Epidermal melanocyte (primary cell): Measurements from ENCODE around the gene PTPRG.

Source experiments
- DNase-seq: peaks from one replicate; pipeline ENCODE4 v3.0.0; 2011; ENCODE audit warnings: low spot score; ENCODE audit not compliant: insufficient read length

The PTPRG gene

DNA sequence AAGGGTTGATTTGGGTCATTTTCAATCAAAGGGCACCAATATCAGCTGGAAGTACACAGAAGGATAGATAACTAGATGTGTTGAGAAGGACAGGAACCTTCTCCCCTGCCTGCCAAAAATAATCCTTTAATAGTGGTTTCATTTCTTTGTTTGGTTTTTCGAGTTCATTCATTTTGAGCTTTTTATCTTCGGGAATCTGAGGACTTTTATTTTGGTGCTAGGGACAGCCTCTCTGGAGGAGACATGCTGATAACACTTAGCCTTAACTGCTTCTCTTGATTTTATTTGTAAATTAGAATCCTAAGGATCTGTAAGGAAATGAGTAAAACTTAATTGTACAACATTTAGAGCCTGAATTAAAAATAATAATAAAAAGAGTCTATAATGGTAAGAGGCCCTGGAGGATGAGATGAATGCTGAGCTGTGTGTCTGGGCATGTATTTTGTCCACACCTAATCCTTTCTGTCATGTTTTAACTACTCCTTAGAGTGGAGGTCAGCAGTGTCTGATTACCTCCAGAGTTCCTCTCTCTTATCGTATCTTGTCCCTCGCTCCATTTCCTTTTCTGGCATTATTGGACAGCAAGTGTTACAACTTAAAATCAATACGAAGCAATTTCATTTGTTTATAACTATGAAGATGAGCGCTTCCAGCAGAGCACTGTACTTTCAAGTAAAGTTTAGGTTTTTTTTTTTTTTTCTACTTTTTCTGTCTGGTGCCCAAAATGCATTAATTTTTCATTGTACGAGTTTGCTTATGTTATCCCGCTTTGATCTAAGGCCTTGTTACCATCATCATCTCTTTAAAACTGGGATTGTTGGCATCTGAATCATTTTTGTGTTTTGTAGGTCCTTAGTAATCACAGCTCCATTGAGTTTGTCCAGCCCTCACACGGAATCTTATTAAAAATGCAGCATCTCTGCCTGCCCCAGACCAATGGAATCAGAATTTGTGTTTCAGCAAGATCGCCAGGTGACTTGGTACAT, 22.8 kb downstream of the PTPRG start:
- DNase-seq: no peak

DNA sequence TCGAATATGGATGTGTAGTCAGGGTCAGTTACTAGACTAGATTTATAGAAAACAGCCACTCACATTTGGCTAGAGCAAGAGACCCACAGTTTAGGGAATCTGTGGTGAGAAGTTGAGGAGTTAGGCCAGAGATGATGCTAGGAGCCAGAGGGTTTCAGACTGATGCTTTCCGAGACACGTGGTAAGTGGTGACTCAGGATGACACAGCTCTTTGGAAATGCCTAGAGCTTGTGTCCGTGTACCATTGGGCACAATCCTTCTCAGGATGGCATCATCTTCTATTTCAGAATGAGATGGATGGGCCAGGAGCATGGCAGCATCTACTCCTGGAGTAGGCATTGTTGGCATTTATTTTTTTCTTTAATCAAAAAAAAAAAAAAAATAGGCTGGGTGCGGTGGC, 28.5 kb downstream of the PTPRG start:
- no peak for DNase-seq

DNA sequence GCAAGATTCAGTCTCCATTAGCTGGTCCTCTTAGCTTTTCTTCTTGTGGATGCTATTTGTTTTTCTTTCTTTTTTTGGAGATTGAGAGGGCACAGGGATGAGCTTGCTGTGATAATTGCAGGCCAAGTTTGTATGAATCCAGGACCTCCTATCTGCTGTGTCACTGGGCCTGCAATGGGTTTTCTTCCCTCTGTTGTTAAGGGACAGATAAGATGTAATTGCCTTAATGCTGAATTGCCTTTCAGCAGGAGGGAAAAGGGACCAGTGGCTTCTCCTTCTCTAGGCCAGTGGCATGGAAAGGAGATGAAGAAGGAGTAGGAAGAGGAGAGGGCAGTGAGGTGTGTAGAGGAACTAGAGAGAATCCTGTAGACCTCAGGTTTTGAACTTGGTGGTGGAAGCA, 29.9 kb downstream of the PTPRG start:
- no peak for DNase-seq

DNA sequence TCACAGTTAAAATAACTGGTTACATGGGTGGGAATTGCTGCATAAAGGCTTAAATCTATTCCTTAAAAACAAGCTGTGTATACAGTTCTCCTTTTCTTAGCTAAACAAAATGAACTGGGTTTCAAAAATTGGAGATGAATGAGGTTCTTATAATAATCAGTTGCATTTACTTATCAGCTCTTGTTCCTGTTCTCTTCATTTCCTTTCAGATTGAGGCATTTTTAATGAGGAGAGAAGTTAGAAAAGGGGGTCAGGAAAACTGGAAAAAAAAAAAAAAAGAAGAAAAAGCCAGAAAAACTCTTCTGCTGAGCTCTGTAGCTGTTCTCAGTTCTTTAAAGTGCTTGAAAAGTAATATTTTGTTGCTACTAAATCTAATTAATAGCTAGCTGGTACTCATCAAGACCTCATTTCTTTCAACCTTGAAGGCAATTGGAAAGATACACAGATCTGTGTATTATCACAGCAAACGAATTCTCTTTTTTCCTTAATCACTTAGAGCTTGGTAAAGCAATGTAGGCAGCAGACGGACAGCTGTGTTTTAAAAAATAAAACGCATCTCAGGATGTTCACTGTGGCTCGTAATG, 32.2 kb downstream of the PTPRG start:
- DNase-seq: no peak

DNA sequence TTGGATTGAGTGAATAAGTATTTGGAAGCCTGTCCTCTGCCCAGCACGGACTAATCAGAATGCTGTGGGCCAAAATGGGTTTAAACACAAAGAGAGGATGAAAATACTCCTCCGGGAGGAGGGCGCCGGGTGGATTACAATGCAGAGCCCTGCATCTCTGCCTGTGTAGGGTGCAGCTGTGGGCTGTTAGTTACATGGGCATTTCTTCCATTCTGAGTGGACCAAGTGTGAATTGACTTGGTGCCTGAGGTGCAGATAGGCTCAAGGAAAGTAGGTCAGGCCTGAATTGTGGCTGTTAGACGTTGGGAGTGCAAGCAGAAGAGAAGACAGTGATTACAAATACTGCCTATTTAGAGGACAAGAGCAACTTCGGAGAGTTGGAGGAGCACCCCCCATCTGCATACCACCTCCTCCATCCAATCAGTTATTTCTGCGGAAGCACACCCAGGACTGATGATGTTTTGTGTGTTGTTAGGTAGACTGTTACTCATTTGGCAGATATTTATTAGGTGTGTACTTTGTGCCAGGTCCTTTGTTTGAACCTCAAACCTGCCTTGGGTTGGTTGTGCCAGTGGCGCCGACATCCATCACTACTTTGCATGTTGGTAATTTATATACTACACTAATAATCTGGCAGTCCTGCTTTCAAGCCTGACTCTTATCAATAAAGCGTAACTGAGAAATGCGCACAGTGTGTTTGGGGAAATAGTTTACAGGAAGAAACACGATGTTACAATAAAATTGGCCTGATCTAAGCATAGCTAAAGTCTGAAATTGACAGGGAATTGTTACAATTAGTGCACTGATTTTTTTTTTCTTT, 33.0 kb downstream of the PTPRG start:
- DNase-seq: no peak

DNA sequence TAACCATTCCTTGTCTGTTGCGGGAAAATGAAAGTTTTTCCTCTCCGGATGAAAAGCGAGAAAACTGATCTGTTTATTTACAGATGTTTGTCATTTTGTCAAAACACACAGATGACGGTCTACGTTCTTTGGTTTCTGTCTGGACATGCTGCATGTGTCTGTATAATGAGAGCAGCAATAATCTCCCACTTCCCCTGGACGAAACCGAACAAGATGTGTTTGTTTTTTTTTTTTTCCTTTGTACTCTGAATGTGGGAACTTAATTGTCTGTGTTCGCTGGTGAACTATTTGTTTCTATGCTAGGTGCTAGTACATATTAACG, 33.6 kb downstream of the PTPRG start:
- DNase-seq: no peak

DNA sequence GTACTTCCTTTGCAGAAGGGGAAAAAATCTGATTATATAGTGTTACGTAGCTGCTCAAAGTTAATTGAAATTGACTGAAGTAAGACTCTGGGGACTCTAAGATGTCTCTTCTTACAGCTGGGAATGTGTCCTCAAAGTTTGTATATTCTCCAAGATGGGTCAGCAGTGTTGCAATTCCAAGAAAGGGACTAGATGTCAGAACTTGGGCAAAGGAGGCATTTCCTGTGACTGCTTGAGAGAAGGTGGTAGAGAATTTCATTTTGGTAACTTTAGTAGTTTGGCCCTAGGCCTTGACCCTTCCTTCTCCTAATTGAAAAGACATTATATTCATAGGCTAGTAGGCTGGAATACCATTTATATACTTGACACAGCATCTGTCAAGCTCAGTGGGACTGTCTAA, 33.9 kb downstream of the PTPRG start:
- DNase-seq: no peak

DNA sequence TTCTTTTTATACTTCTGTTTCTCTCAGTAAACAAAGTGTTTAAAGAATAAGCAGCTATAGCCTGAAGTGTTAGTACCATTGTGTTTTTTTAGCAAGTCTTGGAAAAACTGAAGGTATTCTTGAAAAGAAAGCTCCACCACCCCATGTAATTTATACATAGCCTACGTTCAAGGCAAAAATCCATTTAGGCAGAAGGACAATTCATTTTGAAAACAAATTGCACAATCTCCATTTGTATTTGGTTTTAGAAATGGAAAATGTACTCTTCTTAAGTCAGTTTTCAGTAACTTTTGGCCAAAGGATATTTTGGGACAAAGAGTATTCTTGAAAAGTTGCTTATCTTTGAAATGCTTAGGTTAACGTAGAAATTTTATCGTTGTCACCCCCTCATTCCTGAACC, 34.5 kb downstream of the PTPRG start:
- DNase-seq: no peak

DNA sequence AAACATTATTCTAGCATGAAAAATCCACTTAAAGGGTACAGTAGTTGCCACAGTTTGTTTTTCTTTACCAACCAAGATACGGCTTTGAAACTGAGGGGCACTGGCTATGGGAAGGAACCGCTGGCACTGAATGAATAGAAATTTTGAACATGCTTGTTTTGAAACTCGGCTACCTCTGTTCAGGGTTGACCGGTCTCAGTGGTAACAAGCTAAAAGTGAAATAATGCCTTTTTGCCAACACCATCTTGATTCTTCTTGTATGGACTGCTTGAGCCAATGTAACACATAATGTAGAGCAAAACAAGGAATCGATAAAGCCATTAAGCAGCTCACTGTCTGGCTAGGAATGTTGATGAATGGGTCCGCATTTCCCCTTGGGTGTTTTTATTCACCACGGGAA, 36.5 kb downstream of the PTPRG start:
- no peak for DNase-seq

DNA sequence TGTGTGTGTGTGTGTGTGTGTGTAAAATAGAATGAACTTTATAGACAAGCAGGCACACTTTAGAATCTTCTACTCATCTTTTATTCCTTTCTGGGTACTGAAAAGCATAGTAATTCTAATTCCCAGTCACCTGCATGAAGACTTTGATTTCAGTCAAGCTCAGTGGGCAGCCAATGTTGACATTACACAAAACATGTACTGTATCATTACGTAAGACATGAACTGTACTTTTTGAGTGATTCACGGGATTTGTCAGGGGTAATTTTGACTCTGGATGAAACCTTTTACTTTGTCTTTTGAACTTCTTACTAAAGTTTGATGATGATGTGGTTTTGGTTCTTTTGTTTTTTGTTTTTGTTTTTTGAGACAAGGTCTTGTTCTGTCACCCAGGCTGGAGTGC, 38.8 kb downstream of the PTPRG start:
- no peak for DNase-seq

DNA sequence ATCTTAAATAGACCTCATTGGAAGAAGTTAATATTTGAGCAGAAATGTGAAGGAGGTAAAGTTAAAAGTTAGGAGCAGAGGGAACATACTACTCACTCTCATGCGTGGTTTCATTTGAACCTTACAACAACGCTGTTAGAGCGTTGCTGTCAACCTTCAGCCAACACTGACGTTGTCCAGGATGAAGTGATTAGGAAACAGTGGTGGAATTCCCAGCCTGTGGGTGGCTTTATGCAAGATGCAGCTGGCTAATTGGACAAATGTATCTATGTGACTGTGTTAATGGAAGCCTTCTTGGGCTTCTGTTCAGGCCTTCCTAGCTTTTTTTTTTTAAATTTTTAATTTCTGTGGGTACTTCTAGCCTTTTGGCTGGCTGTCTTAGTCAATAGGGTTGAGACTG, 40.5 kb downstream of the PTPRG start:
- DNase-seq: no peak

DNA sequence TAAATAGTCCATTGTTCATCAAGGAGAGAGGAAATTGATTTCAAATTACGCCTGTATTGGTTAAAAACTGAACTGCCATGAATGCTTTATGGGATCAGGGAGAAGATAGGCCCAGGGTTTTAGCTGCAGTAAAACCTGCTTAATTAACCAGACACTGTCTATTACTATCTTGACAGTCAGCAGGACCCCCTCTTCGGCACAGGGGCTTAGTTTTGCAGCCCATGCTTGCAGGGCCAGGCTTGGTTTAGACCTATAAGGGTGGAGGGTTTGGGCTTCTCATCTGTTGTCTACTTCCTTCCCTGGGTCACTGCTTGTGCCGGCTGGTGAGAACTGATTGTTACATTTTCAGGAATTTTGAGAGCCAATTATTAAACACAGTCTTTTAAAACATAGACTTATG, 41.1 kb downstream of the PTPRG start:
- no peak for DNase-seq

DNA sequence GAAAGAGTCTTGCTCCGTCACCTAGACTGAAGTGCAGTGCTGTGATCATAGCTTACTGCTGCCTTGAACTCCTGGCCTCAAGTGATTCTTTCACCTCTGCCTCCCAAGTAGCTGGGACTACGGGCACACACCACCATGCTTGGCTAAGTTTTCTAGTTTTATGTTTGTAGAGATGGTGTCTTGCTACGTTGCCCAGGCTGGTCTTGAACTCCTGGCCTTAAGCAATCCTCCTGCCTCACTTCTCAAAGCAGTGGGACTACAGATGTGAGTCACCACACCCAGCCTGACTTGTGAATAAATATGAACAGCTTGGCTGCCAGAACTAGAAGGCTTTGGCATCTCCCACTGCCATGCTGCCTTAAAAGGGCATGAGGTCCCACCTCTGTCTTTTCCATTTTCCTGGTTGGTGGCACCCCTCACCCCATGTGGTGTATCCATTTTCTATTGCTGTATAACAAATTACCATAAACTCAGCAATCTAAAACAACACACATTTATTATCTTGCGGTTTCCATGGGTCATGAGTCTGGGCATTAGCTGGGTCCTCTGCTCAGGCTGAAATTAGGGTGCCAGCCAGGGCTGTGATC, 44.3 kb downstream of the PTPRG start:
- DNase-seq: no peak

DNA sequence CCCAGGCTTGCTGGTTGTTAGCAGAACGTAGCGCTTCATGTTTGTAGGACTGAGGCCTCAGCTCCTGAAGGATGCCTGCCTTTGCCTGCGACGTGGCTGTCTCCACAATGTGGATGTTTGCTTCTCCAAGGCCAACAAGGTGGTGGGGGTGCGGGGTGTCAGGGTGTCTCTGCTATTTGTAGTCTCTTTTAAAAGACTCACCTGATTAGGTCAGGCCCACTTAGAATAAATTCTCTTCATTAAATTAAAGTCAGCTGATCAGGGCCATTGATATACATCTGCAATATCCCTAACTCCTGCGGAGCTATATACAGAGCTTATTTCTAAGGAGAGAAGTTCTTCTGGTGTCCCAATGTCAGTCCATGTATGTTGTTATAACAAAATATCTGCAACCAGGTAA, 44.8 kb downstream of the PTPRG start:
- DNase-seq: no peak

DNA sequence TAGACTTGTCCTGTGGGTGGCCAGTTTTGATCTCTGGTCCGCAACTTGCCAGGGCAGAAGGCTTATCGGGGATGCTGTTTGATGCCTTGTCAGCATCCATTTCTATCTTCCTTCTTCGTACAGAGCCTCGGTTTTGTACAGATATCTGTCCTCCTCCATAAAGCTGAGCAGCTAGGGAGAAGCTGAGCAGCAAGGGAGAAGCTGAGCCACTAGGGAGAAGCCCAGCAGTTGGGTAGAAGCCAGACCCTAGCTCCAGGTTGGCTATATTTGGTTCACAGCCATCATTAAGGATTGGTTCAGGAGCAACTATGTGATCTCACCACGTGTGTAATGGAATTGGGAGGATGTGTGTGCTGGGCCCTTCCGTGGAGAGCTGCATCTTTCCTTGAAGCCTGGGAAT, 46.7 kb downstream of the PTPRG start:
- DNase-seq: no peak

DNA sequence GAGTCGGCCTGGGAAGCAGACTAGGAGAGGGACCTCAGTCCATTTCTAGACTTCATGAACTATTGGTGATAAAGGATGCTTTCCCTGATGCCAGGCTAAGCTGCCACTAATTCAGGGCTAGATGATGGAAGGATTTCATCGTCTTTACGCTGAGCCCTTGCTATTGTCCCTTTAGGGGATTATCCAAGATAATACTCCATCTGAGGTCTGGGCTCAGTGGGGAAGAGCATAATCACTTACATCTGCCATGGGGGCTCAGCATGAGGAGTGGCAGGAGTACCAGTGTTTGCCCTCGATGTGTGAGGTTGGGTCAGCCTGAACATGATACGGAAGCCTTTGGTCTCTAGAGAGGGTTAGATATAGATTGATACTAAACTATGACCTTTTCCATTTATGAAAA, 47.3 kb downstream of the PTPRG start:
- DNase-seq: no peak

DNA sequence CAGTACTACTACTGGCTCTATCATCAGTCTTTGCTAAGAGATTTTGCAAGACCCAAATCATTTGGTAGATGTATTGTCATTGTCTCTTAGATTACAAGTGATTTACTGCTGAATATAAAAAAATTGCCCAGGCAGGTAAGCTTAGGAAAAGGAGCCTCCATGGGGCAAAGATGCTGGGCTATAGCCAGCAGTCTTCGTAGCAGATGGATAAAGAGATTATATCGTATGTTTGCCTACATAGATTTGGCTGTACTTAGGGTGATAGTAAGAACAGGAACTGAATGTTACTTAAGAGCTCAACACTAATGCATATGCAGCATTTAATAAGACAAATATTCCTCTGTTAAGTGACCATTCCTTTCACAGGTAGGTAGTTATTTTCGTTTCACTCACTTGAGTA, 48.9 kb downstream of the PTPRG start:
- no peak for DNase-seq

DNA sequence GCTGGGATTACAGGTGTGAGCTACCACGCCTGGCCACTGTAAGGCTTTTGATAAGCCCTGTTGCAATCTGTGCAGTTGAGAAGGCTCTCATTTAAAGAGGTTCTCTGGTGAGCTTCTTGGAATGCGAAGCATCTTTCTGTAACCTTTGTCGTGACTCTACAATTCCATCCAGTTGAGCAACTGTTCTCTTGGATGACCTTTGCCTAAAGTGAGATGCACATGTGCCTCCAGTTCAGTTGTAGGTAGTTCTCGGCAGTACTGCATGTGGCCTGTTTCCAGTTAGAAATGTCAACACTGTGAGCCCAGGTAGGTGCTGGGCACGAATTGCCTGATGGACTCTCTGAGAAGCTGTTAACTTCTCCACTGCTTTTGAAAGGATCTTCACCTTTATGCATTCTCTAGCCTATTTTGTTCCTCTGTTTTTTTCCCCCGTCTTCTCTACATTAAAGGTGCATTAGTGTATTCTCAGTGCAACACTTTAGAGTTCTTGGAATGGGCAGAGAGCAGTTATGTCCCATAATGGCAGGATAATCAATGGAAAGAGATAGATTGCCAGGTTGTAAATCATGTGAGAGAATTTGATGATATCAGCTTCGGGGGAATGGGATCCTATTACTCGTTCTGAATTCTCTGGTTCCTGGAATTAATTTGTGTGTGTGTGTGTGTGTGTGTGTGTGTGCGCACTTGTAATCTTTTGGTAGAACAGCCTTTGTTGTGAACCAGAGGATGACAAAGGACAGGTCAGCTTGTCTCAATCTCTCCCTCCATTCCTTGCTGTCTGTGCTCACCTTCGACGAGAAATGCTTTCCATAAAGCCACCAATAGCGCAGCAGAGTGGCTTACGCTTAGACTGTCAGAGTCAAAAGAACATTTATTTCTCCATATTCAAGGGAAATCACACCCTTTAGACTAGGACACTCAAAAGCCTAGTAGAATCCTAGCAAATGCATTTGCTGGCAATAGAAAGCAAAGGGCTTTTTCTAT, 51.1 kb downstream of the PTPRG start:
- no peak for DNase-seq

DNA sequence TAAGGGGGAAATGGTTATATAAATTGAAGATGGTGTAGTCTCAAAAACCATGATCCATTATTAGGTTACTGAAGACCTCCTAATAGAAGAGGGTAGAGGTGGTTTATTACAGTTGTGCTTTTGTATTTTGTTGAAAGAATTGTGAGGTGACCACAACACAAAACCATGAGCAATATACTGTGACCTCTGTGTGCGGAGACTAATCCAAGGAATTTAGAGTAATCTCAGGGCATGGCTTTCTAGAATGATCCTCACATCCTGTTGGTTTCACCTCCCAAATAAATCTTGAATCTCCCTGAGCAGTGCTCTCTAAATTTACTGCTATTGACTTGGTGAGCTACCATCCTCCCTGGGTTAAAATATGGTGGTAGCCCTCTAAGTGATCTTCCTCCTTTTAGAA, 52.3 kb downstream of the PTPRG start:
- DNase-seq: no peak

DNA sequence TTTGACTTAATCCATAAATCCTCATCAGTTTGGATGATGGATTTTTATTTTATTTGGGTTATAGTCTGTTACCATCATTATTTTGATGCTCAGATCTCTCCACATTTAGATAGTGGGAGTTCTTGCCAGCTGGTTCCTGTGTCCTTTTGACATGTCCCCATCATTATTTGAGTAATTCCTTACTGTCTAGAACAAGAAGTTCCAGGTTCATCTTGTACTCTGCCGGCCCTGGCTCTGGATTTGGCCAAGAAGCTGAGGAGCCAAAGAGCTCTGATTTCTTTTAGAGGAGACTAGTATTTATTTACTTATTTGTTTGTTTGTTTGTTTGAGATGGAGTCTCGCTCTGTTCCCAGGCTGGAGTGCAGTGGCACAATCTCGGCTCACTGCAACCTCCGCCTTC, 54.3 kb downstream of the PTPRG start:
- no peak for DNase-seq

DNA sequence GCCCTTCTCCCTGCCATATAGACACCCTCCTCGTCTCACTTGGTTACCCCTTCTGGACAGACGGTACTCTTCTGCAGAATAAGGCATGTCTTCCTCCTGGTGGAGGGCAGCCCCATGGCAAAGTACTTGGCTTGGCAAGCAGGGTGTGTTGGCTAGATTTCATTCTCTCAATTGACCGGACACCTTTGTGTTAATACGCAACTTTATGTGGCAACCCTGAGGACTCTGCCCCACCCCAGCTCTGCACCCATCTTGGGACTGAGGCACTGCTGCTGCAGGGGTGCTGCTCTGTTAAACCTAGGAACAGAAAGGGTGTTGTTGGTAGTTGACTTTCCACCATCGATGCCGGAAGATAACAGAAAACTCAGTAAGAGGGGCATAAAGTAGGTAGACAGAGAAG, 55.2 kb downstream of the PTPRG start:
- DNase-seq: no peak
